Stimulated activated naive B cell treated with anti-CD40 and anti-IgM and Interleukin-4, amounts not matched to agents 10 μg/mL and 1 μg/mL and 100 μg/mL, for 72 hours (primary cell): Measurements from ENCODE around the gene ELOB.
"Not testable (repeated sequence)": the region's sequence is repeated elsewhere in the genome, so short reads cannot be mapped to it uniquely, and the experiment has no call there.

Source experiments
- ATAC-seq, 2 donors: fragments of 150-1000 bp; cut with Tn5 transposase; replicated peaks; 2 replicates each; pipeline ENCODE4 v1.10.0; 2021; ENCODE audit warnings: moderate library complexity in 1 of 2
- DNase-seq: peaks from one replicate; pipeline ENCODE4 v3.0.0; 2021
- H3K27ac Mint-ChIP-seq: one replicate; pipeline ENCODE4 v1.8.0; 2022; ENCODE audit warnings: mild to moderate bottlenecking, mixed read lengths
- H3K27me3 Mint-ChIP-seq, 2 donors: one replicate each; pipeline ENCODE4 v1.8.0; 2022; ENCODE audit warnings: mixed read lengths in 2 of 2
- H3K36me3 Mint-ChIP-seq, 2 donors: one replicate each; pipeline ENCODE4 v1.8.0; 2022; ENCODE audit warnings: mixed read lengths in 2 of 2, mild to moderate bottlenecking in 1 of 2
- H3K4me1 Mint-ChIP-seq, 2 donors: one replicate each; pipeline ENCODE4 v1.8.0; 2022; ENCODE audit warnings: mixed read lengths in 2 of 2, mild to moderate bottlenecking in 1 of 2
- H3K4me3 Mint-ChIP-seq, 2 donors: one replicate each; pipeline ENCODE4 v1.8.0; 2022; ENCODE audit warnings: mild to moderate bottlenecking in 2 of 2, mixed read lengths in 2 of 2, moderate library complexity in 1 of 2
- H3K9me3 Mint-ChIP-seq, 2 donors: one replicate each; pipeline ENCODE4 v1.8.0; 2022; ENCODE audit warnings: mixed read lengths in 2 of 2, mild to moderate bottlenecking in 1 of 2

Gene ELOB

DNA sequence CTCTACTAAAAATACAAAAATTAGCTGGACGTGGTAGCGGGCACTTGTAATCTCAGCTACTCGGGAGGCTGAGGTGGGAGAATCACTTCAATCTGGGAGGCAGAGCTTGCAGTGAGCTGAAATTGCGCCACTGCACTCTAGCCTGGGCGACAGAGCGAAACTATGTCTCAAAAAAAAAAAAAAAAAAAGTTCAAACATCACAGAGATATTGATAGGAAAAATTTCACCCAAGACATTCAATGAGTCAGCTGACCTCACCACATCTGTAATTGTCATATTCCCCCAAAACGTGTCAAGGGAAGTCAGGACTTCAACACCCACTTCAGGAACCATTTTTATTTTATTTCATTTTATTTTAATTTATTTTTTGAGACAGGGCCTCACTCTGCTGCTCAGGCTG lies 49.0 kb downstream of the ELOB start:
- H3K4me3 Mint-ChIP-seq: no peak overlapping the region
- peaks cover 12 to 16% of the 10 kb centered on the region in 2 donors for H3K27me3 Mint-ChIP-seq
- no peaks in the 10 kb centered on the region for H3K4me1 Mint-ChIP-seq
- no peaks in the 10 kb centered on the region for H3K36me3 Mint-ChIP-seq
- no peak for DNase-seq
- H3K27ac Mint-ChIP-seq: no peak overlapping the region
- ATAC-seq: no peak
- H3K9me3 Mint-ChIP-seq: no peaks in the 10 kb centered on the region

DNA sequence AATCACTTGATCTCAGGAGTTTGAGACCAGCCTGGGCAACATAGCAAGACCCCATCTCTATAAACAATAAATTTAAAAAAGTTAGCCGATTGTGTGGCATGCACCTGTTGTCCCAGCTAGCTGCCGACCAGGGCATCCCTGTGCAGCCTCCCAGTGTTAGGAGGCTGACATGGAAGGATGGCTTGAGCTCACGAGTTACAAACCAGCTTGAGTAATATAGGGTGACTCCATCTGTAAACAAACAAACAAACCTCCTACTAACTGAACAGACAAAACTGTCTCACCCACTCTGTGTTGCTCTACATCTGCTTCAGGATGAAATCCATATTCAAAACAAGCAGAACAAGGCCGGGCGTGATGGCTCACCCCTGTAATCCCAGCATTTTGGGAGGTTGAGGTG lies 50.2 kb downstream of the ELOB start:
- ATAC-seq: no peak
- peaks cover 12 to 16% of the 10 kb centered on the region in 2 donors for H3K27me3 Mint-ChIP-seq
- no peak for DNase-seq
- H3K36me3 Mint-ChIP-seq: no peaks in the 10 kb centered on the region
- H3K4me1 Mint-ChIP-seq: no peaks in the 10 kb centered on the region
- H3K9me3 Mint-ChIP-seq: no peaks in the 10 kb centered on the region
- H3K4me3 Mint-ChIP-seq: no peak overlapping the region
- H3K27ac Mint-ChIP-seq: no peak overlapping the region

DNA sequence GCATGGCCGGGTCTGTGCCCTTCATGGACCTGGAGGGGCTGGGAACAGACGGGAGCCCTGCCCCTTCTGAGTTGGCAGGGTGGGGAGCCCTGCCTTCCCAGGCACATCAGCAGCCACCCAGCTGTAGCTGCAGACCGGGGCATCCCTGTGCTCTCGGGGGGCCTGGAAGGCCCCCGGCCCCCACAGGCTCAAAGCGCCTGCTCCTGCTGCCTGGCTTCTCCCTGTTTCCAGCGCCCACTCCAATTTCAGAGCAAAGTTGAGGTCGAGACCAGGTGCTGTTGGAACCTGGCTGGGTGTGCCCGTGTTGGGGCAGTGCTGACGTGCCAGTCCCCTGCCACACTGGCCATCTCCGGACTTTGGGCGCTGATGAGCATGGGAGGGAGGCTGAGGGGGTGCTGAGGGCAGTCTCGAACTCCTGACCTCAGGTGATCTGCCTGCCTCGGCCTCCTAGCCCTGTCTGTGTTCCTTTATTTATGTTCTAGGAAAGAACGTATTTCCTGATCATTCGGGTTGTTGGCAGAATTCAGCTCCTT lies 52.2 kb downstream of the ELOB start:
- peaks cover 12 to 16% of the 10 kb centered on the region in 2 donors for H3K27me3 Mint-ChIP-seq
- H3K36me3 Mint-ChIP-seq: no peaks in the 10 kb centered on the region
- H3K9me3 Mint-ChIP-seq: no peaks in the 10 kb centered on the region
- ATAC-seq: no peak
- H3K4me1 Mint-ChIP-seq: peaks cover 0 to 9% of the 10 kb centered on the region in 2 donors
- H3K27ac Mint-ChIP-seq: no peak overlapping the region
- H3K4me3 Mint-ChIP-seq: no peak overlapping the region
- DNase-seq: no peak

DNA sequence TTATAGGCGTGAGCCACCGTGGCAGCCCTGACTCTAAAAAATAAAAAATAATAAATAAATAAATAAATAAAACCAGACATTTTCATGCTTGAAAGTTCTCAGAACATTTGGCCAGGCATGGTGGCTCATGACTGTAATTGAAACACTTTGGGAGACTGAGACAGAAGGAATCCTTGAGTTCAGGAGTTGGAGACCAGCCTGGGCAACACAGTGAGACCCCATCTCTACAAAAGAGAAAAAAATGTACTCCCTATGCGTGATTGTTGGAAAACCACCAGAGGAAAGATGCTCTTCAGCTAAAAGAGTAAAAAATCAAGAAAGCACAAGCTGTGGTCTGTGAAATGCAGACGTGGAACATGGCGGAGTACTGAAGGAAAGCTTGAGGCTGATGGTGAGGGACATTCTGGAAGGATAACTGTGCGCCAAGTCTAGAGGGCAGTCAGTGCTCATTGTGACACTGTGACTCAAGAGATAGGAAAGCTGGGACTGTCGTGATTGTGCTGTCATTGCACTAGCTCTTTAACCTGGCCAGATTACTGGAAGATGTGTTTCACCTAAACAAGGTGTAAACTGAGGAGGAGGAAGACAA lies 52.9 kb downstream of the ELOB start:
- H3K27ac Mint-ChIP-seq: no peak overlapping the region
- H3K36me3 Mint-ChIP-seq: no peaks in the 10 kb centered on the region
- no peak for ATAC-seq
- H3K4me1 Mint-ChIP-seq: peaks cover 0 to 12% of the 10 kb centered on the region in 2 donors
- DNase-seq: no peak
- H3K9me3 Mint-ChIP-seq: no peaks in the 10 kb centered on the region
- H3K4me3 Mint-ChIP-seq: no peak overlapping the region
- H3K27me3 Mint-ChIP-seq: peaks cover 12 to 16% of the 10 kb centered on the region in 2 donors

DNA sequence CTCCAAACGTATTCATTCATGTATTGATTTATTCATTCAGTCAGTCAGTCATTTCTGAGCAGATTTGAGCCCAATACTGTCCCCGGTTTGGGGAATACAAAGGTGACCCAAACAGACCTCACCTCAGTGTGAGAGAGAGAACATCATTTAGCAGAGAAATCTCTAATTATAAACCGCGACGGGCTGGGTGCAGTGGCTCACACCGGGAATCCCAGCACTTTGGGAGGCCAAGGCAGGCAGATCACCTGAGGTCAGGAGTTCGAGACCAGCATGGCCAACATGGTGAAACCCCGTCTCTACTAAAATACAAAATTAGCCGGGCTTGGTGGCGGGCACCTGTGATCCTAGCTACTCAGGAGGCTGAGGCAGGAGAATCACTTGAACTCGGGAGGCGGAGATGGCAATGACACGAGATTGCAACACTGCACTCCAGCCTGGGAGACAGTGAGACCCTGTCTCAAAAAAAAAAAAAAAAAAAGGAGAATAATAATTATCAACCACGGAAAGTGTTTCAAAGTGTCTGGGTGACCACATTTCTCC lies 55.4 kb downstream of the ELOB start:
- peak overlapping the region; percentile 89 to 90 for H3K4me3 Mint-ChIP-seq
- peak overlapping the region; percentile 47 for H3K27ac Mint-ChIP-seq
- not testable (repeated sequence) for H3K9me3 Mint-ChIP-seq, DNase-seq, H3K36me3 Mint-ChIP-seq
- H3K27me3 Mint-ChIP-seq: peaks cover 12 to 16% of the 10 kb centered on the region in 2 donors
- ATAC-seq: peak; percentile 8 to 14
- peaks cover 2 to 29% of the 10 kb centered on the region in 2 donors for H3K4me1 Mint-ChIP-seq
